Epithelial cell of esophagus (primary cell): ENCODE measurements around the gene ZGPAT.

ENCODE experiments used
- DNase-seq: peaks from one replicate; pipeline ENCODE4 v3.0.0; 2010; ENCODE audit warnings: low read depth
- H3K4me3 ChIP-seq: 2 replicates; pipeline ENCODE4 v1.5.1; 2011; ENCODE audit warnings: mild to moderate bottlenecking, low read length, control low read depth
- CTCF ChIP-seq: IDR thresholded peaks from 2 replicates; pipeline ENCODE4 v1.5.1; 2011; ENCODE audit warnings: low read depth, mild to moderate bottlenecking, low read length, control low read depth, inconsistent platforms; ENCODE audit not compliant: insufficient read depth; ENCODE audit errors: missing control alignments

ZGPAT gene

GRCh38 chr20:63781181-63781580 is 73.3 kb downstream of the ZGPAT start:
- no peak for DNase-seq
- H3K4me3 ChIP-seq, result no peak overlapping the region
- no peak for TF ChIP-seq CTCF

- DNase-seq, result no peak
- no peak for TF ChIP-seq CTCF
- no peak overlapping the region for H3K4me3 ChIP-seq
These were observed 74.2 kb downstream of the ZGPAT start for GRCh38 chr20:63782051-63782471.

GRCh38 chr20:63782521-63782971 is 74.7 kb downstream of the ZGPAT start:
- H3K4me3 ChIP-seq, result no peak overlapping the region
- DNase-seq, result no peak
- TF ChIP-seq CTCF, result no peak

- no peak overlapping the region for H3K4me3 ChIP-seq
- TF ChIP-seq CTCF, result no peak
- no peak for DNase-seq
These were observed 76.1 kb downstream of the ZGPAT start for GRCh38 chr20:63783970-63784369.

- no peak overlapping the region for H3K4me3 ChIP-seq
- DNase-seq, result no peak
- no peak for TF ChIP-seq CTCF
These were observed 77.9 kb downstream of the ZGPAT start for GRCh38 chr20:63785691-63786131.
